ENCODE measurements around the gene COL6A5. TPM values are rescaled to one million over a fixed set of nuclear protein-coding genes. Genes with fewer than 3 reads are reported as not detected.

Gene COL6A5
- total RNA-seq, 1 experiment from 2014 or later: 0.04 TPM

DNA sequence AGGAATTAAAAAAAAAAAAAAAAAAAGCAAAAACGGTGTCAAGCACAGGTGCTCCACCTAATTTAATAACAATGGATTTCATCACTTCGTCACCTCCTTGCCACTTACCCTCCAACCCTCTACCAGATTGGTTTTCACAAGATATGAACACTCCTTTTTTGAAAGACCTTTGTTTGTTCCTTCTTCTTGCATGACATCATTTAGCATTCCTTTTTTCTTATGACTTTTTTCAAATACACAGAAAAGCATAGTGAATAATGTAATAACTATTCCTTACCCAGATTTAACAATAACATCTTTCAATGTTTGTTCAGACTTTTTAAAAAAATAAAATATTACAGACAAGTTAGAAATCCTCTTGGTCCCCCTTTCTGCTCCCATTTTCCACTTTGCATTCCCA, 187.8 kb downstream of the COL6A5 start:
- Histone ChIP-seq H3K27me3 (ENCODE audit: insufficient read depth, low read length) (no peaks in the 10 kb centered on the region), H3K18ac (ENCODE audit: insufficient read length, low read depth, low read length) (no peak overlapping the region), H3K23ac (ENCODE audit: insufficient read length, low read depth, low read length) (no peak overlapping the region), H3K79me1 (ENCODE audit: insufficient read depth, low read depth, low read length, poor library complexity, severe bottlenecking) (no peaks in the 10 kb centered on the region), H3K27ac (ENCODE audit: insufficient read length, low read depth, low read length) (no peak overlapping the region), H3K9ac (ENCODE audit: extremely low read depth, insufficient read length, low read length) (no peak overlapping the region), H3K79me2 (ENCODE audit: insufficient read depth, low read length) (no peaks in the 10 kb centered on the region), H2BK12ac (ENCODE audit: insufficient read length, low read depth, low read length) (no peak overlapping the region), H3K9me3 (ENCODE audit: control insufficient read depth, low read depth, low read length) (no peaks in the 10 kb centered on the region), H3K4me1 (ENCODE audit: insufficient read depth, low read length) (no peaks in the 10 kb centered on the region; the same call in 1 of the 2 replicates), H2BK20ac (ENCODE audit: low read depth, low read length, poor library complexity, severe bottlenecking) (no peak overlapping the region), H4K5ac (ENCODE audit: insufficient read length, low read depth, low read length) (no peak overlapping the region), H2BK120ac (ENCODE audit: low read depth, low read length, poor library complexity, severe bottlenecking) (no peak overlapping the region), H2AK5ac (ENCODE audit: insufficient read length, low read length) (no peak overlapping the region), H4K91ac (ENCODE audit: insufficient read length, low read depth, low read length) (no peak overlapping the region), H3K14ac (ENCODE audit: insufficient read depth, low read length) (no peak overlapping the region), H3K56ac (ENCODE audit: insufficient read length, low read depth, low read length) (no peak overlapping the region), H2BK5ac (ENCODE audit: insufficient read length, low read length) (no peak overlapping the region), H4K8ac (replicated peaks; ENCODE audit: insufficient read length, low read depth, low read length) (no peak overlapping the region), H4K20me1 (ENCODE audit: control insufficient read depth, insufficient read depth, insufficient read length) (no peaks in the 10 kb centered on the region), H2BK15ac (ENCODE audit: low read depth, low read length) (no peak overlapping the region), H3K4ac (ENCODE audit: low read depth, low read length) (no peak overlapping the region), H2AFZ (ENCODE audit: low read length) (no peak overlapping the region), H3K23me2 (ENCODE audit: insufficient read length, low read depth, low read length, poor library complexity, severe bottlenecking) (no peaks in the 10 kb centered on the region), H3K4me2 (ENCODE audit: insufficient read depth, insufficient read length, low read length) (no peak overlapping the region), H3T11ph (ENCODE audit: low read length) (no peak overlapping the region)
- Mint-ChIP-seq H3K36me3 (ENCODE audit: insufficient read depth in 1 of 3, low read depth in 3 of 3) (no peaks in the 10 kb centered on the region), H3K9me3 (no peaks in the 10 kb centered on the region), H3K4me3 (no peak overlapping the region), H3K27ac (no peak overlapping the region), H3K27me3 (ENCODE audit: low read depth) (peaks cover 3% of the 10 kb centered on the region; the same call in 1 of the 2 replicates), H3K4me1 (peaks cover 18 to 25% of the 10 kb centered on the region in 2 experiments)
- no peak for DNase-seq
- TF ChIP-seq, protein P1, sequence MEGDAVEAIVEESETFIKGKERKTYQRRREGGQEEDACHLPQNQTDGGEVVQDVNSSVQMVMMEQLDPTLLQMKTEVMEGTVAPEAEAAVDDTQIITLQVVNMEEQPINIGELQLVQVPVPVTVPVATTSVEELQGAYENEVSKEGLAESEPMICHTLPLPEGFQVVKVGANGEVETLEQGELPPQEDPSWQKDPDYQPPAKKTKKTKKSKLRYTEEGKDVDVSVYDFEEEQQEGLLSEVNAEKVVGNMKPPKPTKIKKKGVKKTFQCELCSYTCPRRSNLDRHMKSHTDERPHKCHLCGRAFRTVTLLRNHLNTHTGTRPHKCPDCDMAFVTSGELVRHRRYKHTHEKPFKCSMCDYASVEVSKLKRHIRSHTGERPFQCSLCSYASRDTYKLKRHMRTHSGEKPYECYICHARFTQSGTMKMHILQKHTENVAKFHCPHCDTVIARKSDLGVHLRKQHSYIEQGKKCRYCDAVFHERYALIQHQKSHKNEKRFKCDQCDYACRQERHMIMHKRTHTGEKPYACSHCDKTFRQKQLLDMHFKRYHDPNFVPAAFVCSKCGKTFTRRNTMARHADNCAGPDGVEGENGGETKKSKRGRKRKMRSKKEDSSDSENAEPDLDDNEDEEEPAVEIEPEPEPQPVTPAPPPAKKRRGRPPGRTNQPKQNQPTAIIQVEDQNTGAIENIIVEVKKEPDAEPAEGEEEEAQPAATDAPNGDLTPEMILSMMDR (conservative IDR thresholded peaks at IDR 0.05): no peak
- no CpG with 5 or more reads among the region's 2 CpGs for WGBS (ENCODE audit: extremely low coverage, insufficient read length, low lambda C conversion rate)

Other genes starting within 250 kb of the COL6A5 start
- 0.07 and 0.11 TPM in 2 replicates for gene COL6A6, start 171.5 kb downstream of the COL6A5 start, total RNA-seq (2021)